UCSD-AML1 (cell line): ENCODE data around the gene SHISA4.
"Not testable (repeated sequence)": the region's sequence is repeated elsewhere in the genome, so short reads cannot be mapped to it uniquely, and the experiment has no call there.

Experiments used
- DNase-seq: peaks from one replicate; lab custom pipeline; 2025; ENCODE audit not compliant: unreplicated experiment; lab: John Stamatoyannopoulos, UW

Gene SHISA4

DNA sequence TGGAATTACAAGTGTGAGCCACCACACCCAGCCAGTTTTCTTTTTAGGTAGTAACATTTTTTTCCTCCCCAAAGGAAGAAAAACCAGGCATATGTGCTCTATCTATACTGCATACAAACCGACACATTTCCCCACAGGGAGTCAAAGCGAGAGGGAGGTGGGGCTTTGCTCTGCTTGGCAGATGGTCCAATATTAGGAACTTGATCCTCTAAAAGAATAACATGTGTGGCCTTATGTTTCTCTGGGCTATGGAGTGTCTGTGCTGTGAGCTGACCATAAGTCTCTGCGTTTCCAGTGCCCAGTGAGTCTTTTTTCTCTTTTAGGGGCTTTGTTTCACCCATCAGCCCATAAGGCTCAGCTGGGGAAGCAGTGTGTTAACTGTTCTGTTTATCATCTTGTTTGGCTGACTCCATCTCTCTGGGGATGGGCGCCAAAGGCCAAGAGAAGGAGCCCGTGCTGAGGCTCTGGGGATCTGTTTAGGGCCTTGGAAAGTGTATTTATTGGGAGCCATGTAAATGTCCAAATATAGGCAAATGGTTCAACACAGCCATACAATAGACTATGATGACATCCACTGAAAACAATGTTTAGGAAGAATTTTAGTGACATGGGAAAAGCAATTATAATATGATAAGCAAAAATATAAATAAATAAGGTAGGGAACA lies 37.4 kb downstream of the SHISA4 start:
- no peak for DNase-seq

GRCh38 chr1:201928266-201928665 lies 39.6 kb downstream of the SHISA4 start:
- DNase-seq = no peak

GRCh38 chr1:201930137-201930536 lies 41.4 kb downstream of the SHISA4 start:
- no peak for DNase-seq

DNA sequence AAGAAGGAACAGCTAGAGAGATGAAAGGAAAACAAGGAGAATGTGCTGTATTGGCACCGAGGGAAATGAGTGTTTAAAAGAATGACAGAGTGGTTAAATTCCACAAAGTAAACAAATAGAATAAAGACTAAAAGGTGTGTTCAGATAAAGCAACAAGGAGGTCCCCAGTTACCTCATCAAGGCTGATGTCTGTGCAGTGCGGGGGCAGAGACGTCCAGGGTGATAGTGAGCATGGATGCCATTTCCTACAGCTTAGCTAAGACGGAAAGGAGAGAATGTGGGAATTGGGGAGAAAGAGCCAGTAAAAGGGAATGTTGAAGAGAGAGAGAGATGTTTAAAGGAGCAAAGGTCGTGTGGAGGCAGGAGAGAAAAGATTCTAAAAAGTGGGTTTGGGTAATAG lies 42.1 kb downstream of the SHISA4 start:
- no peak for DNase-seq

DNA sequence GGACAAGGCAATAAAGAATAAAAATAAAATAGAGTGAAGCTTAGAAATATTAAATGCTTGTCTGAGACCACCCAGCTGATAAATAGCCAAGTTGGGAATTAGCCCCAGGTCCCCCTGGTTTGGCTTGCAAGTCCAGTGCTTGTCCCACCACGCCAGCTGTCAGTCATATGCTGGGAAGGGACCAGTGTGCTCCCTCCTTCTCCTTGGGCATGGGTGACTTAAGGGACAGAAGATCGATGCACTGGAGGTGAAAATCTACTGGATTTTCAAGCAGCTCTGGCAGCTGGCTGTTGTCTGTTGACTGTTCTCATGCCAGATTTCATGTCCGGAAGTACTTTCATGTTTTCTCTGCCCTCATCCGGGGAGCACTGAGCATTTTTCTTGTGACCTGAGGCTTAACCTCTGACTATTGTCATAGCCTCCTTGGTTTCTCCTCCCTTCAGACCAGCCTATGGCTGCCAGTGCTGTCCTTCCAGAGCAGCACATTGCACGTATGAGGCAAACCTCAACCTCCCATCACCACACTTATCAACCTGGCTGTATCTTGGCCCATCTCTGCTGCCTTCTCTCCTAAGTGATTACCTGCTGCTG lies 45.2 kb downstream of the SHISA4 start:
- DNase-seq = no peak

DNA sequence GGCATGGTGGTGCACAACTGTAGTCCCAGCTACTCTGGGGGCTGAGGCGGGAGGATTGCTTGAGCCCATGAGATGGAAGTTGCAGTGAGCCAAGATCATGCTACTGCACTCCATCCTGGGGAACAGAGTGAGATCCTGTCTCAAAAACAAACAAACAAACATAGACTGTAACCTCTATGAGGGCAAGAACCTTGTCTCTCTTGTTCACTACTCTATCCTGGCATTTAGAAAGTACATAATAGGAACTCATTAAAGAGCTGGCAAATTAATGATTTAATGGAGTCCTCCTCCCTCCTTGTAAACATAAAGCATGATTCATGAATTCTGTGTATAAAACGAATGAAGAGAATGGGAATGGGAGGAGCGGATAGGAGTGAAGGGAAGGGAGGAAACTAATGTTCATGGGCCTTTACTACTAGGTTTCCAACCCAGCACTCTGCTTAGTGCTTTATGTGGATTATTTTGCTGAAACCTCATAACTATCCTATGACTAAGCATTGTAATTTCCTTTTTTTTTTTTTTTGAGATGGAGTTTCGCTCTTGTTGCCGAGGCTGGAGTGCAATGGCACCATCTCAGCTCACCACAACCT lies 49.0 kb downstream of the SHISA4 start:
- DNase-seq = no peak

DNA sequence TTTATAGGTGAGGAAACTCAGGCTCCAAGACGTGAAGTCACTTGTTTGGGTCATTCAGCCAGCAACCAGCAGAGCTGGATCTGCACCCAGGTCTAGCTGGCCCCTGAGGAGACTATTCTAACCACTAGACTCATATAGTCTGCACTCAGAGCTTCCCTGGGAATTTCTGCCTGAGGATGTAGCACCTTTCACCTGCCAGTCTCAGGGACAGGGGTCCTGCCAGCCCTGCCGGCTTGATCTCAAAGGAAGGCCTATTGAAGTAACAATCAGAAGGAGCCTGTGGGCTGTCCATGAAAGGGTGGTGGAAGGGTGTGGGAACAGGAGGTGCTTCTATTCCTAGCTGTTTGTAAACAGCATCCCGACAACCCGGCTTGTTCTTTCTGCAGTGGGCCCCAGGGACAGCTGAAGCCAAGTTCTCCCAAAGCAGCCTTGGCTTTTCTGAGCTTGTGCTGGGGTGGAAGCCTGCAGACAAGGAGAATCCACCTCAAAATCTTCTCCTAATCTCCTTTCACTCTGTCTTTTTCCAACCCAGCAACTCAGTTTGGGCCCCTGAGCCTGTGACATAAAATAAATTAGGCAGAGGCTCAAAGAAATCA lies 49.8 kb downstream of the SHISA4 start:
- DNase-seq = no peak

- no peak for DNase-seq
Measured at GRCh38 chr1:201939148-201939547, 50.5 kb downstream of the SHISA4 start.

DNA sequence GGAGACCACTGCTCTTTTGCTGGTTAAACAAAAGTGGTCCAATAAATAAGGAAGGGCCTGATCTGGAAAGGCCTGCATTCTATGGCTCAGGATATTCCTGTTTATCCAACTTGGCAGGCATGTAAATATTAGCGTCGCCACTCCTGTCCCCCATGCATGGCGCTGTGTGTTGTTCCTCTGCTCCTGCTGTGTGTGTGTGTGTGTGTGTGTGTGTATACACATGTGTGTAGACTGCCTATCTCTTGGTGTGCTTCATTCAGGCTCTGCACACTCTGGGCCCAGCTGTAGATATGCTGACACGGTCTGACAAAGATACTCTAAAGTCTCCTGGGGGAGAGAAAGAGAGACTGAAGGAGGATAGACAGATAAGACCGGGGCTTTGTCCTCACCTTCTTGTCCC lies 50.9 kb downstream of the SHISA4 start:
- DNase-seq = no peak

DNA sequence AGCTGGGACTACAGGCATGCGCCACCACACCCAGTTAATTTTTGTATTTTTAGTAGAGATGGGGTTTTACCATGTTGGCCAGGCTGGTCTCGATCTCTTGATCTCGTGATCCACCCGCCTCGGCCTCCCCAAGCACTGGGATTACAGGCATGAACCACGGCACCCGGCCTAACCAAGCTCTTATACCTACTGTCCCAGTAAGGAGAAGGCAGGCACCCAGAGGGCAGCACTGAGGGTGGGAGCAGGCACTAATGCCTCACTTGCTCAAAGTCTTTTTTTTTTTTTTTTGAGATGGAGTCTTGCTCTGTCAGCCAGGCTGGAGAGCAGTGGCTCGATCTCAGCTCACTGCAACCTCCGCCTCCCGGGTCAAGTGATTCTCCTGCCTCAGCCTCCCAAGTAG lies 51.6 kb downstream of the SHISA4 start:
- DNase-seq = not testable (repeated sequence)

GRCh38 chr1:201941420-201942128 lies 52.9 kb downstream of the SHISA4 start:
- no peak for DNase-seq

- no peak for DNase-seq
Measured at GRCh38 chr1:201942129-201942495, 53.4 kb downstream of the SHISA4 start.
